GM12878 (cell line): Measurements from ENCODE around the gene BTBD9. TPM values are rescaled to one million over a fixed set of nuclear protein-coding genes. Genes with fewer than 3 reads are reported as not detected.

Experiments
- ATAC-seq: fragments of 200-7000 bp; cut with Tn5 transposase; 3 replicates; pipeline ENCODE4 v1.9.1; 2020; ENCODE audit warnings: mild to moderate bottlenecking, moderate library complexity
- BruUV-seq: library from RNA; stranded (reverse); fragments of 400-500 nt; replicated peaks from 2 replicates; lab custom pipeline; 2021; lab: Mats Ljungman, UMichigan
- CTCF ChIA-PET: fragments of 300-600 bp; sonication (Branson Sonifier 250); formaldehyde crosslinking; extraction: SDS; loops from one replicate; lab custom pipeline; 2021; ENCODE audit warnings: inconsistent platforms; lab: Yijun Ruan, JAX
- POLR2A ChIA-PET: fragments of 350-600 bp; formaldehyde crosslinking; extraction: SDS; loops from one replicate; lab custom pipeline; 2021; ENCODE audit warnings: inconsistent platforms; lab: Charles Lee
- RAD21 ChIA-PET: fragments of 300-600 bp; sonication (Branson Sonifier 250); formaldehyde crosslinking; loops from one replicate; lab custom pipeline; 2023; ENCODE audit warnings: antibody characterized with exemption; ENCODE audit not compliant: unreplicated experiment; lab: Charles Lee
- SMC1A ChIA-PET: fragments of 300-600 bp; sonication (Branson Sonifier 250); formaldehyde crosslinking; loops from one replicate; lab custom pipeline; 2023; ENCODE audit not compliant: unreplicated experiment, uncharacterized antibody; lab: Charles Lee
- DNase-seq: peaks from one replicate; pipeline ENCODE4 v3.0.0-alpha.2; 2011; ENCODE audit warnings: low read depth, low spot score
- FAIRE-seq: peaks from 3 replicates; lab custom pipeline; 2011; peaks lifted over from hg19 to GRCh38; lab: Jason Lieb, UNC
- H2AFZ ChIP-seq: 2 replicates; pipeline ENCODE4 v1.6.0; 2011; ENCODE audit warnings: low read depth, low read length, control low read depth; ENCODE audit not compliant: control insufficient read depth
- H3K27ac ChIP-seq: 2 replicates; pipeline ENCODE4 v1.5.1; 2011; ENCODE audit warnings: control low read depth; ENCODE audit not compliant: control insufficient read depth, insufficient read depth
- H3K27me3 ChIP-seq, 2 experiments: replicated peaks in 1 of 2; 2 replicates each; pipeline versions ENCODE4 v1.6.0 to v1.6.1; 2011; ENCODE audit warnings: low read length in 1 of 2; ENCODE audit not compliant: control insufficient read depth in 2 of 2, insufficient read depth in 2 of 2
- H3K36me3 ChIP-seq, 2 experiments: 2 replicates each; pipeline ENCODE4 v1.5.1; 2011; ENCODE audit warnings: low read length in 1 of 2; ENCODE audit not compliant: control insufficient read depth in 2 of 2, insufficient read depth in 2 of 2
- H3K4me1 ChIP-seq: 2 replicates; pipeline ENCODE4 v1.6.1; 2011; ENCODE audit warnings: mild to moderate bottlenecking, low read length, moderate library complexity, mixed read lengths; ENCODE audit not compliant: control insufficient read depth, insufficient read depth
- H3K4me2 ChIP-seq: 2 replicates; pipeline ENCODE4 v1.6.0; 2011; ENCODE audit warnings: control low read depth; ENCODE audit not compliant: control insufficient read depth, insufficient read depth
- H3K4me3 ChIP-seq: fragments of 200-600 bp; sonication (generic); 2 replicates; pipeline ENCODE4 v1.5.1; 2016
- H3K79me2 ChIP-seq: 2 replicates; pipeline ENCODE4 v1.6.0; 2011; ENCODE audit warnings: low read length; ENCODE audit not compliant: control insufficient read depth, insufficient read depth
- H3K9ac ChIP-seq: 2 replicates; pipeline ENCODE4 v1.8.0; 2011; ENCODE audit warnings: low read length, control low read depth, mixed read lengths; ENCODE audit not compliant: control insufficient read depth, insufficient read depth
- H3K9me3 ChIP-seq: replicated peaks from 3 replicates; pipeline ENCODE4 v1.5.1; 2011; ENCODE audit warnings: mild to moderate bottlenecking, low read length; ENCODE audit not compliant: control insufficient read depth, insufficient read depth
- H4K20me1 ChIP-seq: 2 replicates; pipeline ENCODE4 v1.6.0; 2011; ENCODE audit not compliant: control insufficient read depth, insufficient read depth
- ATF7 ChIP-seq: fragments of 450-650 bp; IDR thresholded peaks from 2 replicates; pipeline ENCODE4 v1.6.1; 2016; ENCODE audit warnings: low read depth, mild to moderate bottlenecking
- BMI1 ChIP-seq: fragments of 450-650 bp; IDR thresholded peaks from 2 replicates; pipeline ENCODE4 v1.6.1; 2016; ENCODE audit warnings: mild to moderate bottlenecking, moderate library complexity, borderline replicate concordance
- CBFB ChIP-seq: IDR thresholded peaks from 2 replicates; pipeline ENCODE4 v1.6.1; 2016; ENCODE audit warnings: antibody characterized with exemption, low read depth
- CREM ChIP-seq: IDR thresholded peaks from 2 replicates; pipeline ENCODE4 v1.6.1; 2014; ENCODE audit warnings: antibody characterized with exemption, low read depth
- HDAC6 ChIP-seq: fragments of 200-600 bp; sonication (generic); IDR thresholded peaks from one replicate; pipeline ENCODE4 v1.8.0; 2017; ENCODE audit warnings: antibody characterized with exemption; ENCODE audit not compliant: unreplicated experiment
- HDGF ChIP-seq: fragments of 450-650 bp; IDR thresholded peaks from 2 replicates; pipeline ENCODE4 v1.6.1; 2016; ENCODE audit warnings: antibody characterized with exemption
- NR2C2 ChIP-seq: IDR thresholded peaks from 2 replicates; pipeline ENCODE4 v1.6.1; 2011; ENCODE audit warnings: borderline replicate concordance, low read depth; ENCODE audit not compliant: control insufficient read depth, insufficient read length
- NR2F1 ChIP-seq: fragments of 450-650 bp; conservative IDR thresholded peaks from 2 replicates; pipeline ENCODE4 v1.6.1; 2017; ENCODE audit warnings: mild to moderate bottlenecking
- SMAD5 ChIP-seq: IDR thresholded peaks from 2 replicates; pipeline ENCODE4 v1.6.1; 2016; ENCODE audit warnings: antibody characterized with exemption, low read depth
- SREBF1 ChIP-seq: IDR thresholded peaks from 2 replicates; pipeline ENCODE4 v1.6.1; 2012; ENCODE audit warnings: mild to moderate bottlenecking, low read length
- SREBF2 ChIP-seq: IDR thresholded peaks from 2 replicates; pipeline ENCODE4 v1.6.1; 2012; ENCODE audit warnings: mild to moderate bottlenecking, low read length
- TBL1XR1 ChIP-seq: IDR thresholded peaks from 2 replicates; pipeline ENCODE4 v1.6.1; 2012; ENCODE audit warnings: low read depth, low read length, improper control_type of control experiment
- ZNF207 ChIP-seq: fragments of 450-650 bp; IDR thresholded peaks from 2 replicates; pipeline ENCODE4 v1.6.1; 2014; ENCODE audit warnings: antibody characterized with exemption, mild to moderate bottlenecking, borderline replicate concordance
- ZNF274 ChIP-seq: IDR thresholded peaks from one replicate; pipeline ENCODE4 v1.8.0; 2011; ENCODE audit not compliant: insufficient read length, insufficient read depth
- ZNF384 ChIP-seq: IDR thresholded peaks from 2 replicates; pipeline ENCODE4 v1.6.1; 2012; ENCODE audit warnings: low read depth, mild to moderate bottlenecking, low read length, improper control_type of control experiment, borderline replicate concordance
- WGBS: methylation state at CpG from one replicate; pipeline ENCODE4 v1.1.6; 2016; ENCODE audit warnings: low lambda C conversion rate; ENCODE audit not compliant: insufficient replicate concordance, insufficient coverage; ENCODE audit errors: missing lambda C conversion rate; 5-methylcytosine and 5-hydroxymethylcytosine counted together
- in situ Hi-C: fragments of 300-500 bp; cut with MboI; formaldehyde crosslinking; loops from 9 replicates; pipeline ENCODE4 v1.14.3; 2018; ENCODE audit warnings: mixed read lengths
- intact Hi-C: fragments of 100-400 bp; cut with micrococcal nuclease; formaldehyde crosslinking; loops from one replicate; pipeline ENCODE4 v1.14.2; 2022; ENCODE audit not compliant: unreplicated experiment
- polyA plus RNA-seq, 11 experiments: library from polyadenylated mRNA; depleted of rRNA in 4 of 11; unstranded in 6 of 11; stranded (reverse) in 5 of 11; fragments of >200 nt; fragmentation: Nextera tagmentation in 4 of 11; fragmentation: Illumina TruSeq in 1 of 11; extraction: Ambion mirVana in 4 of 11; extraction: Trizol in 1 of 11; gene quantifications; 1 replicate in 1 of 11; 2 replicates in 10 of 11; pipeline versions ENCODE4 v1.2.1 to v1.2.3, GENCODE V29; 2011 to 2016; ENCODE audit warnings: inconsistent platforms in 2 of 11, missing spikeins in 2 of 11, low read depth in 1 of 11
- total RNA-seq, 4 experiments: library from RNA; depleted of rRNA in 3 of 4; stranded (reverse); fragments of >200 nt in 3 of 4; fragmentation: Illumina TruSeq in 1 of 4; extraction: Trizol in 1 of 4; gene quantifications; 2 replicates each; pipeline versions ENCODE4 v1.2.1 to v1.2.3, GENCODE V29; 2013 to 2021
- TF ChIP-seq, protein P1 (sequence below): IDR thresholded peaks from 2 replicates; pipeline ENCODE4 v1.6.1; 2011; ENCODE audit warnings: mild to moderate bottlenecking, low read depth, low read length, moderate library complexity; ENCODE audit not compliant: insufficient replicate concordance
- TF ChIP-seq, protein P2 (sequence below): fragments of 450-650 bp; IDR thresholded peaks from 2 replicates; pipeline ENCODE4 v1.6.1; 2017; ENCODE audit warnings: borderline replicate concordance
- TF ChIP-seq, protein P3 (sequence below): IDR thresholded peaks from 2 replicates; pipeline ENCODE4 v1.6.1; 2012; ENCODE audit warnings: improper control_type of control experiment, low read depth, low read length; ENCODE audit not compliant: insufficient replicate concordance

The BTBD9 gene
- total and polyA plus RNA-seq, 10 of the 15 experiments (the other 5 are each of a cell fraction or from before 2014, with no cell fraction given) = 0.22 to 8.6 (median 4.6) TPM

DNA sequence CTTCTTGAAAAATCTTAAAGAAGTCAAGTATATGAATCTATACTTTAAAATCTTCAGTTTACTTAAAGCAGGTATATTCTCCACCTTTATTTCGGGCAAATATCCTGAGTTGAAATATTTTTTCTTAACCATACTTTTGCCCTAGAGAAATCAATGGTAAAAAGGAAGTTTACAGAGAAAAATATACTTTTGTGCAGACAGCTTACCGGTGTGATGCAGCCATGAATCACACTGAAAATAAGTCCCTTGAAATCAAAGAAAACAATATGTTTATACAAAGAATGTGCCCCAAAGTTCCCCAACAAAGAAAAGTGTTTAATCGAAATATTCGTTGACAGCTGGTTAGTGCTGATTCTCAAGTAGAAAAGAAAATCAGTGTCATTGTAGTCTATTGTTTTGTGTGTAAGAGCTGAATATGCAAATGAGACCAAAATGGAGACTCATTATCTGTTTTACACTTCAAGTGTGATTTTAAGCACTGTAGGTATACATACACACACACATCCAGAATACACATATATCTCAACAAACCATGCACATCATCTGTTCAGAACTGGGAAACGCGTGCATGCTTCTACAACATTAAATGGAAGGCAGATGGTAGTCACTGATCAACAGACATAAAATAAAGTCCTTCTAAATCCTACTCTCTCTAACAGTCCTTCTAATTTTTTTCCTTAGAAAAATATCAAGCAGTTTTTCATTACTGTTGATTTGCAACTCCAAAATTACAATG lies 73.3 kb downstream of the BTBD9 start:
- Histone ChIP-seq H4K20me1 (no peaks in the 10 kb centered on the region), H3K27ac (no peak overlapping the region), H3K4me1 (no peaks in the 10 kb centered on the region), H3K4me2 (no peak overlapping the region), H3K27me3 (no peaks in the 10 kb centered on the region), H3K36me3 (no peaks in the 10 kb centered on the region)
- POLR2A ChIA-PET = no interaction called here
- intact Hi-C loops = no loop called here
- FAIRE-seq (no peak), DNase-seq (no peak)
- SMC1A ChIA-PET = interaction anchor here (0.6 to 1.4 kb wide), 4 partner anchors 13 to 19 kb away, joined by 3 read pairs; no protein-coding TSS in a partner anchor
- TF ChIP-seq CBFB (no peak), NR2F1 (no peak), CREM (no peak), SMAD5 (no peak), ZNF384 (no peak), ZNF207 (no peak), HDGF (no peak), ZNF274 (no peak), HDAC6 (no peak), SREBF1 (no peak), ATF7 (no peak), SREBF2 (no peak), BMI1 (no peak), TBL1XR1 (no peak), NR2C2 (no peak)
- TF ChIP-seq, protein P1, sequence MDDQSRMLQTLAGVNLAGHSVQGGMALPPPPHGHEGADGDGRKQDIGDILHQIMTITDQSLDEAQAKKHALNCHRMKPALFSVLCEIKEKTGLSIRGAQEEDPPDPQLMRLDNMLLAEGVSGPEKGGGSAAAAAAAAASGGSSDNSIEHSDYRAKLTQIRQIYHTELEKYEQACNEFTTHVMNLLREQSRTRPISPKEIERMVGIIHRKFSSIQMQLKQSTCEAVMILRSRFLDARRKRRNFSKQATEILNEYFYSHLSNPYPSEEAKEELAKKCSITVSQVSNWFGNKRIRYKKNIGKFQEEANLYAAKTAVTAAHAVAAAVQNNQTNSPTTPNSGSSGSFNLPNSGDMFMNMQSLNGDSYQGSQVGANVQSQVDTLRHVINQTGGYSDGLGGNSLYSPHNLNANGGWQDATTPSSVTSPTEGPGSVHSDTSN = no peak
- TF ChIP-seq, protein P2, sequence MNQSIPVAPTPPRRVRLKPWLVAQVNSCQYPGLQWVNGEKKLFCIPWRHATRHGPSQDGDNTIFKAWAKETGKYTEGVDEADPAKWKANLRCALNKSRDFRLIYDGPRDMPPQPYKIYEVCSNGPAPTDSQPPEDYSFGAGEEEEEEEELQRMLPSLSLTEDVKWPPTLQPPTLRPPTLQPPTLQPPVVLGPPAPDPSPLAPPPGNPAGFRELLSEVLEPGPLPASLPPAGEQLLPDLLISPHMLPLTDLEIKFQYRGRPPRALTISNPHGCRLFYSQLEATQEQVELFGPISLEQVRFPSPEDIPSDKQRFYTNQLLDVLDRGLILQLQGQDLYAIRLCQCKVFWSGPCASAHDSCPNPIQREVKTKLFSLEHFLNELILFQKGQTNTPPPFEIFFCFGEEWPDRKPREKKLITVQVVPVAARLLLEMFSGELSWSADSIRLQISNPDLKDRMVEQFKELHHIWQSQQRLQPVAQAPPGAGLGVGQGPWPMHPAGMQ = no peak
- TF ChIP-seq, protein P3, sequence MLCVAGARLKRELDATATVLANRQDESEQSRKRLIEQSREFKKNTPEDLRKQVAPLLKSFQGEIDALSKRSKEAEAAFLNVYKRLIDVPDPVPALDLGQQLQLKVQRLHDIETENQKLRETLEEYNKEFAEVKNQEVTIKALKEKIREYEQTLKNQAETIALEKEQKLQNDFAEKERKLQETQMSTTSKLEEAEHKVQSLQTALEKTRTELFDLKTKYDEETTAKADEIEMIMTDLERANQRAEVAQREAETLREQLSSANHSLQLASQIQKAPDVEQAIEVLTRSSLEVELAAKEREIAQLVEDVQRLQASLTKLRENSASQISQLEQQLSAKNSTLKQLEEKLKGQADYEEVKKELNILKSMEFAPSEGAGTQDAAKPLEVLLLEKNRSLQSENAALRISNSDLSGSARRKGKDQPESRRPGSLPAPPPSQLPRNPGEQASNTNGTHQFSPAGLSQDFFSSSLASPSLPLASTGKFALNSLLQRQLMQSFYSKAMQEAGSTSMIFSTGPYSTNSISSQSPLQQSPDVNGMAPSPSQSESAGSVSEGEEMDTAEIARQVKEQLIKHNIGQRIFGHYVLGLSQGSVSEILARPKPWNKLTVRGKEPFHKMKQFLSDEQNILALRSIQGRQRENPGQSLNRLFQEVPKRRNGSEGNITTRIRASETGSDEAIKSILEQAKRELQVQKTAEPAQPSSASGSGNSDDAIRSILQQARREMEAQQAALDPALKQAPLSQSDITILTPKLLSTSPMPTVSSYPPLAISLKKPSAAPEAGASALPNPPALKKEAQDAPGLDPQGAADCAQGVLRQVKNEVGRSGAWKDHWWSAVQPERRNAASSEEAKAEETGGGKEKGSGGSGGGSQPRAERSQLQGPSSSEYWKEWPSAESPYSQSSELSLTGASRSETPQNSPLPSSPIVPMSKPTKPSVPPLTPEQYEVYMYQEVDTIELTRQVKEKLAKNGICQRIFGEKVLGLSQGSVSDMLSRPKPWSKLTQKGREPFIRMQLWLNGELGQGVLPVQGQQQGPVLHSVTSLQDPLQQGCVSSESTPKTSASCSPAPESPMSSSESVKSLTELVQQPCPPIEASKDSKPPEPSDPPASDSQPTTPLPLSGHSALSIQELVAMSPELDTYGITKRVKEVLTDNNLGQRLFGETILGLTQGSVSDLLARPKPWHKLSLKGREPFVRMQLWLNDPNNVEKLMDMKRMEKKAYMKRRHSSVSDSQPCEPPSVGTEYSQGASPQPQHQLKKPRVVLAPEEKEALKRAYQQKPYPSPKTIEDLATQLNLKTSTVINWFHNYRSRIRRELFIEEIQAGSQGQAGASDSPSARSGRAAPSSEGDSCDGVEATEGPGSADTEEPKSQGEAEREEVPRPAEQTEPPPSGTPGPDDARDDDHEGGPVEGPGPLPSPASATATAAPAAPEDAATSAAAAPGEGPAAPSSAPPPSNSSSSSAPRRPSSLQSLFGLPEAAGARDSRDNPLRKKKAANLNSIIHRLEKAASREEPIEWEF = no peak
- TF ChIP-seq, all 136 proteins: peak for 0
- BruUV-seq = no TSS peak
- 87% methylated on average over 6 of the region's 6 CpGs for WGBS
- H3K79me2 ChIP-seq = no peaks in the 10 kb centered on the region
- H3K9me3 ChIP-seq = no peaks in the 10 kb centered on the region
- in situ Hi-C loops = no loop called here
- H3K9ac ChIP-seq = no peak overlapping the region
- ChIA-PET CTCF (interaction anchor here (0.8 to 1.6 kb wide), 4 partner anchors 9 to 73 kb away, joined by 3 to 6 read pairs (median 5); no protein-coding TSS in a partner anchor), RAD21 (interaction anchor here (1.6 kb wide), 1 partner anchor 72 kb away, joined by 5 read pairs; no protein-coding TSS in a partner anchor)
- no peak overlapping the region for H2AFZ ChIP-seq
- H3K4me3 ChIP-seq = no peak overlapping the region
- ATAC-seq = no peak
